Adrenal gland (tissue), 12 donors: ENCODE measurements around the gene PARVA. TPM values are rescaled to one million over a fixed set of nuclear protein-coding genes. Genes with fewer than 3 reads are reported as not detected.

Source experiments
- DNase-seq, 7 donors: peaks; one replicate each; pipeline ENCODE4 v3.0.0-alpha.2; 2019 to 2020
- H3K27ac ChIP-seq, 5 donors: fragments of 200-600 bp; sonication (generic) in 4 of 5; 1 replicate in 3 of 5; 2 replicates in 2 of 5; pipeline versions ENCODE4 v1.5.1 to v1.8.0; 2016 to 2020; ENCODE audit warnings: mild to moderate bottlenecking in 1 of 5
- H3K27me3 ChIP-seq: fragments of 200-600 bp; 2 replicates; pipeline ENCODE4 v1.8.0; 2021
- H3K36me3 ChIP-seq, 2 donors: fragments of 200-600 bp; replicated peaks in 1 of 2; 1 replicate in 1 of 2; 2 replicates in 1 of 2; pipeline versions ENCODE4 v1.5.1 to v1.8.0; 2018 to 2022
- H3K4me1 ChIP-seq, 2 donors: fragments of 200-600 bp; replicated peaks in 1 of 2; 1 replicate in 1 of 2; 2 replicates in 1 of 2; pipeline versions ENCODE4 v1.5.1 to v1.8.0; 2018 to 2021
- H3K4me3 ChIP-seq, 4 donors: fragments of 200-600 bp; sonication (generic) in 3 of 4; one replicate each; pipeline ENCODE4 v1.5.1; 2016 to 2018
- H3K9me3 ChIP-seq, 3 donors: fragments of 200-600 bp; sonication (generic) in 1 of 3; replicated peaks in 1 of 3; 1 replicate in 2 of 3; 2 replicates in 1 of 3; pipeline versions ENCODE4 v1.5.1 to v1.8.0; 2016 to 2021
- POLR2A ChIP-seq, 2 donors: fragments of 450-650 bp; IDR thresholded peaks; one replicate each; pipeline ENCODE4 v1.6.1; 2017; ENCODE audit warnings: antibody characterized with exemption in 2 of 2, mild to moderate bottlenecking in 2 of 2, moderate library complexity in 1 of 2
- WGBS, 4 donors: extraction: QIAGEN DNeasy Blood & Tissue Kit in 2 of 4; methylation state at CpG; one replicate each; pipeline versions ENCODE4 v1.1.5 to v1.1.7; 2013 to 2017; 5-methylcytosine and 5-hydroxymethylcytosine counted together
- intact Hi-C, 2 donors: fragments of 100-400 bp; cut with DNase I; formaldehyde crosslinking; loops; one replicate each; pipeline versions ENCODE4 v1.14.1 to v1.15.0; 2022 to 2023
- polyA plus RNA-seq, 3 donors: library from polyadenylated mRNA; stranded (reverse); fragments of 200-250 nt in 2 of 3; fragments of 350-450 nt in 1 of 3; fragmentation: Illumina TruSeq in 1 of 3; extraction: RNeasy Lipid Tissue Mini Kit (QIAGEN cat#74804) in 1 of 3; gene quantifications; one replicate each; pipeline ENCODE4 v1.2.3, GENCODE V29; 2013 to 2014
- total RNA-seq, 9 donors: library from RNA; depleted of rRNA in 4 of 9; stranded (reverse); fragments of >200 nt in 4 of 9; fragments of 120-200 nt in 1 of 9; fragmentation: NEBNext Ultra II Directional in 1 of 9; extraction: Animal tissue kit (Norgen Biotek cat#: 25700) in 1 of 9; gene quantifications; one replicate each; pipeline versions ENCODE4 v1.1.0 to v1.2.4, GENCODE V29; 2013 to 2023
- TF ChIP-seq, protein P1 (sequence below), 6 experiments: fragments of 450-650 bp in 4 of 6; fragments of 200-600 bp in 2 of 6; sonication (generic) in 1 of 6; IDR thresholded peaks; 1 replicate in 5 of 6; 2 replicates in 1 of 6; pipeline versions ENCODE4 v1.5.1 to v1.8.0; 2016 to 2021; ENCODE audit warnings: antibody characterized with exemption in 6 of 6, mild to moderate bottlenecking in 2 of 6, moderate library complexity in 1 of 6
- donor health status: healthy with polysubstance abuse.
- donor health status: Bipolar disorder and iron deficiency.
- donor health status: DM: yes; HTN: yes; CAD: no.
- donor health status: DM: no; HTN: no; CAD: no.
- donor health status: DM: no; HTN: no; CAD: no.
- donor health status: DM: yes; HTN: yes; CAD: no.

PARVA gene
- total and polyA plus RNA-seq, 12 donors, result 13.0 to 58.9 (median 31.4) TPM

- Histone ChIP-seq H3K4me3 (no peak overlapping the region), H3K27ac (peak overlapping the region in 1 of 5 donors; percentile 63), H3K4me1 (peaks cover 0 to 28% of the 10 kb centered on the region in 2 donors), H3K27me3 (no peaks in the 10 kb centered on the region), H3K9me3 (no peaks in the 10 kb centered on the region), H3K36me3 (no peaks in the 10 kb centered on the region)
- no peak for DNase-seq
- intact Hi-C loops, result no loop called here
- no peak for TF ChIP-seq POLR2A (IDR thresholded peaks at IDR 0.05)
- TF ChIP-seq, protein P1, sequence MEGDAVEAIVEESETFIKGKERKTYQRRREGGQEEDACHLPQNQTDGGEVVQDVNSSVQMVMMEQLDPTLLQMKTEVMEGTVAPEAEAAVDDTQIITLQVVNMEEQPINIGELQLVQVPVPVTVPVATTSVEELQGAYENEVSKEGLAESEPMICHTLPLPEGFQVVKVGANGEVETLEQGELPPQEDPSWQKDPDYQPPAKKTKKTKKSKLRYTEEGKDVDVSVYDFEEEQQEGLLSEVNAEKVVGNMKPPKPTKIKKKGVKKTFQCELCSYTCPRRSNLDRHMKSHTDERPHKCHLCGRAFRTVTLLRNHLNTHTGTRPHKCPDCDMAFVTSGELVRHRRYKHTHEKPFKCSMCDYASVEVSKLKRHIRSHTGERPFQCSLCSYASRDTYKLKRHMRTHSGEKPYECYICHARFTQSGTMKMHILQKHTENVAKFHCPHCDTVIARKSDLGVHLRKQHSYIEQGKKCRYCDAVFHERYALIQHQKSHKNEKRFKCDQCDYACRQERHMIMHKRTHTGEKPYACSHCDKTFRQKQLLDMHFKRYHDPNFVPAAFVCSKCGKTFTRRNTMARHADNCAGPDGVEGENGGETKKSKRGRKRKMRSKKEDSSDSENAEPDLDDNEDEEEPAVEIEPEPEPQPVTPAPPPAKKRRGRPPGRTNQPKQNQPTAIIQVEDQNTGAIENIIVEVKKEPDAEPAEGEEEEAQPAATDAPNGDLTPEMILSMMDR (IDR thresholded peaks at IDR 0.05), result no peak
- 61 to 63% (median 62%) methylated on average over 2 of the region's 2 CpGs for WGBS, 4 donors
These were observed 9.4 kb downstream of the PARVA start for GRCh38 chr11:12386745-12387144.

GRCh38 chr11:12388173-12388572 is 10.8 kb downstream of the PARVA start:
- no peak overlapping the region for H3K4me3 ChIP-seq
- peak overlapping the region in 2 of 5 donors; percentile 23 to 63 for H3K27ac ChIP-seq
- no peak for DNase-seq
- H3K36me3 ChIP-seq, result no peaks in the 10 kb centered on the region
- intact Hi-C loops, result no loop called here
- WGBS, 4 donors, result 73 to 83% (median 77%) methylated on average over 3 of the region's 3 CpGs
- H3K4me1 ChIP-seq, result peaks cover 0 to 28% of the 10 kb centered on the region in 2 donors
- no peaks in the 10 kb centered on the region for H3K9me3 ChIP-seq
- no peak for TF ChIP-seq POLR2A (IDR thresholded peaks at IDR 0.05)
- TF ChIP-seq, protein P1 (IDR thresholded peaks at IDR 0.05), result no peak
- H3K27me3 ChIP-seq, result no peaks in the 10 kb centered on the region

- H3K27me3 ChIP-seq, result no peaks in the 10 kb centered on the region
- intact Hi-C loops, result no loop called here
- no peaks in the 10 kb centered on the region for H3K36me3 ChIP-seq
- H3K4me1 ChIP-seq, result peaks cover 0 to 28% of the 10 kb centered on the region in 2 donors
- no peaks in the 10 kb centered on the region for H3K9me3 ChIP-seq
- TF ChIP-seq, protein P1 (IDR thresholded peaks at IDR 0.05), result no peak
- no peak for TF ChIP-seq POLR2A (IDR thresholded peaks at IDR 0.05)
- 94 to 100% (median 98%) methylated on average over 1 to 2 of the region's 2 CpGs for WGBS, 4 donors
- no peak overlapping the region for H3K4me3 ChIP-seq
- no peak for DNase-seq
- peak overlapping the region in 2 of 5 donors; percentile 34 to 51 for H3K27ac ChIP-seq
These were observed 11.7 kb downstream of the PARVA start for GRCh38 chr11:12388939-12389670.

GRCh38 chr11:12389676-12390657 is 12.6 kb downstream of the PARVA start:
- Histone ChIP-seq H3K36me3 (no peaks in the 10 kb centered on the region), H3K4me3 (no peak overlapping the region), H3K9me3 (no peaks in the 10 kb centered on the region), H3K27me3 (no peaks in the 10 kb centered on the region), H3K27ac (peak overlapping the region in 2 of 5 donors; percentile 34 to 51), H3K4me1 (peaks cover 0 to 28% of the 10 kb centered on the region in 2 donors)
- no peak for TF ChIP-seq POLR2A (IDR thresholded peaks at IDR 0.05)
- TF ChIP-seq, protein P1 (IDR thresholded peaks at IDR 0.05), result no peak
- no peak for DNase-seq
- 59 to 79% (median 73%) methylated on average over 9 to 10 of the region's 10 CpGs for WGBS, 4 donors
- intact Hi-C loops, result no loop called here
